Liver (tissue), 3 donors: Measurements from ENCODE around the gene VSIG2.

ENCODE experiments used
- EGR1 ChIP-seq, 2 donors: IDR thresholded peaks; 2 replicates each; pipeline ENCODE4 v1.6.1; 2016 to 2018; ENCODE audit warnings: antibody characterized with exemption in 2 of 2, low read depth in 2 of 2
- GABPA ChIP-seq, 2 donors: IDR thresholded peaks in 1 of 2; conservative IDR thresholded peaks in 1 of 2; 2 replicates each; pipeline ENCODE4 v1.6.1; 2016; ENCODE audit warnings: antibody characterized with exemption in 2 of 2, mild to moderate bottlenecking in 1 of 2, moderate library complexity in 1 of 2
- JUND ChIP-seq, 2 donors: IDR thresholded peaks; 2 replicates each; pipeline ENCODE4 v1.6.1; 2016; ENCODE audit warnings: antibody characterized with exemption in 2 of 2
- RAD21 ChIP-seq, 2 donors: IDR thresholded peaks; 2 replicates each; pipeline ENCODE4 v1.6.1; 2016; ENCODE audit warnings: antibody characterized with exemption in 2 of 2, mild to moderate bottlenecking in 2 of 2
- RXRA ChIP-seq, 2 donors: IDR thresholded peaks; 2 replicates each; pipeline ENCODE4 v1.6.1; 2017 to 2018; ENCODE audit warnings: antibody characterized with exemption in 2 of 2, mild to moderate bottlenecking in 1 of 2
- SP1 ChIP-seq: IDR thresholded peaks from 2 replicates; pipeline ENCODE4 v1.6.1; 2018; ENCODE audit warnings: antibody characterized with exemption, mild to moderate bottlenecking
- TAF1 ChIP-seq: conservative IDR thresholded peaks from 2 replicates; pipeline ENCODE4 v1.6.1; 2016; ENCODE audit warnings: antibody characterized with exemption, mild to moderate bottlenecking
- TF ChIP-seq, protein P1 (sequence below): IDR thresholded peaks from 2 replicates; pipeline ENCODE4 v1.6.1; 2016; ENCODE audit warnings: antibody characterized with exemption
- TF ChIP-seq, protein P2 (sequence below): fragments of 150-350 bp; IDR thresholded peaks from 2 replicates; pipeline ENCODE4 v1.5.1; 2017; ENCODE audit warnings: improper control_type of control experiment, low read depth, low read length; ENCODE audit not compliant: missing input control
- TF ChIP-seq, protein P3 (sequence below): IDR thresholded peaks from 2 replicates; pipeline ENCODE4 v1.6.1; 2016; ENCODE audit warnings: antibody characterized with exemption, mild to moderate bottlenecking
- donor health status: healthy.
- donor health status: healthy.

DNA sequence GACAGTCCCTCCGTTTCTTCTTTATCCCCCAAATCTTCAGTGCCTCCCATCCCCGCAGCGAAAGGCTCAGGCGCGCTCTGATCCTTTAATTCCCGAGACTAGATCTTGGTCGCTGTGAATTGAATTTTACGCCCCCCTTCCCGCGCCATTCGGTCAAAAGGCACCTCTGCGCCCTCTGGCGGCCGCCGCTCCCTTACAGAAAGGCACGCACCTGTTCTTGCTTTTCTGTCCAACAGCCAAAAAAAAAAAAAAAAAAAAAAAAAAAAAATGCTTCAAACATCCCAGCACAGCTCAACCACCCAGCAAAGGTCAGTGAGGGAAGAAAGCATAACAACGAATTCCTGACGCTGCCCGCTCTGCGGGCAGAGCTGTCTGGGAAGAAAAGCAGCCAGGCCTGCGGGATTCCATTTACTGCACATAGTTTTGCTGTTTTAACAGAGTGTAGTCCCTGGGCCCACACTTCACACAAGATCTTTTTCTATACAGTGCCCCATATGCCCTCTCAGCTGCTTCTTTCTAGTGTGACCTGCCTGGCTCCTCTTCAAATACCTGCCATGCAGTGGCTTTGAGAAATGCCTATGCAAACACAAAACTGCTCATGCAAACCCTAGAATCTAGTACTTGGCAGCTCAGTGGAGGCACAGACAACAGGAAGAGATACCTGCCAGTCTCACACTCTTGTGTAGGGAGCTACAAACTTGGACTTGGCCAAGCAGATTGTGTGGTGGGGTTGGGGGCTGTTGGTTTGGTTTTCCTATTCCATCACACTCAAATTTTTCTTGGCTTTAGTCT is 11.3 kb upstream of the VSIG2 start:
- TF ChIP-seq, protein P1, sequence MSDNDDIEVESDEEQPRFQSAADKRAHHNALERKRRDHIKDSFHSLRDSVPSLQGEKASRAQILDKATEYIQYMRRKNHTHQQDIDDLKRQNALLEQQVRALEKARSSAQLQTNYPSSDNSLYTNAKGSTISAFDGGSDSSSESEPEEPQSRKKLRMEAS, result no peak
- TF ChIP-seq JUND (IDR thresholded peaks at IDR 0.05) (no peak), TAF1 (no peak), SP1 (no peak), EGR1 (IDR thresholded peaks at IDR 0.05; ENCODE audit: low read depth in 2 of 2) (no peak), GABPA (IDR thresholded peaks at IDR 0.05 in 1 of 2, conservative IDR thresholded peaks at IDR 0.05 in 1 of 2) (no peak), RAD21 (IDR thresholded peaks at IDR 0.05) (peak; percentile 77 to 81), RXRA (IDR thresholded peaks at IDR 0.05) (peak in 1 of 2 donors; percentile 24)
- TF ChIP-seq, protein P2, sequence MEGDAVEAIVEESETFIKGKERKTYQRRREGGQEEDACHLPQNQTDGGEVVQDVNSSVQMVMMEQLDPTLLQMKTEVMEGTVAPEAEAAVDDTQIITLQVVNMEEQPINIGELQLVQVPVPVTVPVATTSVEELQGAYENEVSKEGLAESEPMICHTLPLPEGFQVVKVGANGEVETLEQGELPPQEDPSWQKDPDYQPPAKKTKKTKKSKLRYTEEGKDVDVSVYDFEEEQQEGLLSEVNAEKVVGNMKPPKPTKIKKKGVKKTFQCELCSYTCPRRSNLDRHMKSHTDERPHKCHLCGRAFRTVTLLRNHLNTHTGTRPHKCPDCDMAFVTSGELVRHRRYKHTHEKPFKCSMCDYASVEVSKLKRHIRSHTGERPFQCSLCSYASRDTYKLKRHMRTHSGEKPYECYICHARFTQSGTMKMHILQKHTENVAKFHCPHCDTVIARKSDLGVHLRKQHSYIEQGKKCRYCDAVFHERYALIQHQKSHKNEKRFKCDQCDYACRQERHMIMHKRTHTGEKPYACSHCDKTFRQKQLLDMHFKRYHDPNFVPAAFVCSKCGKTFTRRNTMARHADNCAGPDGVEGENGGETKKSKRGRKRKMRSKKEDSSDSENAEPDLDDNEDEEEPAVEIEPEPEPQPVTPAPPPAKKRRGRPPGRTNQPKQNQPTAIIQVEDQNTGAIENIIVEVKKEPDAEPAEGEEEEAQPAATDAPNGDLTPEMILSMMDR, result peak; percentile 85
- TF ChIP-seq, protein P3, sequence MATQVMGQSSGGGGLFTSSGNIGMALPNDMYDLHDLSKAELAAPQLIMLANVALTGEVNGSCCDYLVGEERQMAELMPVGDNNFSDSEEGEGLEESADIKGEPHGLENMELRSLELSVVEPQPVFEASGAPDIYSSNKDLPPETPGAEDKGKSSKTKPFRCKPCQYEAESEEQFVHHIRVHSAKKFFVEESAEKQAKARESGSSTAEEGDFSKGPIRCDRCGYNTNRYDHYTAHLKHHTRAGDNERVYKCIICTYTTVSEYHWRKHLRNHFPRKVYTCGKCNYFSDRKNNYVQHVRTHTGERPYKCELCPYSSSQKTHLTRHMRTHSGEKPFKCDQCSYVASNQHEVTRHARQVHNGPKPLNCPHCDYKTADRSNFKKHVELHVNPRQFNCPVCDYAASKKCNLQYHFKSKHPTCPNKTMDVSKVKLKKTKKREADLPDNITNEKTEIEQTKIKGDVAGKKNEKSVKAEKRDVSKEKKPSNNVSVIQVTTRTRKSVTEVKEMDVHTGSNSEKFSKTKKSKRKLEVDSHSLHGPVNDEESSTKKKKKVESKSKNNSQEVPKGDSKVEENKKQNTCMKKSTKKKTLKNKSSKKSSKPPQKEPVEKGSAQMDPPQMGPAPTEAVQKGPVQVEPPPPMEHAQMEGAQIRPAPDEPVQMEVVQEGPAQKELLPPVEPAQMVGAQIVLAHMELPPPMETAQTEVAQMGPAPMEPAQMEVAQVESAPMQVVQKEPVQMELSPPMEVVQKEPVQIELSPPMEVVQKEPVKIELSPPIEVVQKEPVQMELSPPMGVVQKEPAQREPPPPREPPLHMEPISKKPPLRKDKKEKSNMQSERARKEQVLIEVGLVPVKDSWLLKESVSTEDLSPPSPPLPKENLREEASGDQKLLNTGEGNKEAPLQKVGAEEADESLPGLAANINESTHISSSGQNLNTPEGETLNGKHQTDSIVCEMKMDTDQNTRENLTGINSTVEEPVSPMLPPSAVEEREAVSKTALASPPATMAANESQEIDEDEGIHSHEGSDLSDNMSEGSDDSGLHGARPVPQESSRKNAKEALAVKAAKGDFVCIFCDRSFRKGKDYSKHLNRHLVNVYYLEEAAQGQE, result no peak
